ENCODE data around the gene MAP3K6. TPM values are rescaled to one million over a fixed set of nuclear protein-coding genes. Genes with fewer than 3 reads are reported as not detected.
"Not testable (repeated sequence)": the region's sequence is repeated elsewhere in the genome, so short reads cannot be mapped to it uniquely, and the experiment has no call there.

Gene MAP3K6
- polyA plus RNA-seq, 2 of the 4 experiments (the other 2 are of a cell fraction), result 3.6 to 8.5 TPM

DNA sequence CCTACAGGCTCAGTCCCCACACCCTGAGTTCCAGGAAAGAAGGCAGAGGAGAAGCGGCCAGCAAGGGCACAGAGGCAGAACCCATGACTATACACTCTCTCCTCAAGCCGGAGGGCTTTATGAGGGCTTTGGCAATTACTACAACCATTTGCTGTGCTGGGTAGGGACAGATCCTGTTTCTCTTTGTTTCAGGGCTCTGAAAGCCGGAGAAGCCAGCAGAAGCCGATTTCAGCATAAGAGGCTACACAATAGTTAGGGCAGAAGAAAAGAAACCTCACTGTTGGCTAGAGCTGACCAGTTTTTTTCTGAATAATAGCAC is 39.6 kb upstream of the MAP3K6 start:
- Histone ChIP-seq H3K9me3 (no peaks in the 10 kb centered on the region), H3K4me3 (no peak overlapping the region), H3K27ac (no peak overlapping the region), H3K4me1 (no peaks in the 10 kb centered on the region), H3K4me2 (no peak overlapping the region)
- 95% methylated on average over 4 of the region's 4 CpGs for WGBS (ENCODE audit: missing lambda C conversion rate)
- no peak for TF ChIP-seq KDM1A (IDR thresholded peaks at IDR 0.05; ENCODE audit: low read depth)
- no peak for TF ChIP-seq RFX5 (IDR thresholded peaks at IDR 0.05)
- TF ChIP-seq RARB (CRISPR knock-in tag; IDR thresholded peaks at IDR 0.05), result no peak
- TF ChIP-seq, protein P1, sequence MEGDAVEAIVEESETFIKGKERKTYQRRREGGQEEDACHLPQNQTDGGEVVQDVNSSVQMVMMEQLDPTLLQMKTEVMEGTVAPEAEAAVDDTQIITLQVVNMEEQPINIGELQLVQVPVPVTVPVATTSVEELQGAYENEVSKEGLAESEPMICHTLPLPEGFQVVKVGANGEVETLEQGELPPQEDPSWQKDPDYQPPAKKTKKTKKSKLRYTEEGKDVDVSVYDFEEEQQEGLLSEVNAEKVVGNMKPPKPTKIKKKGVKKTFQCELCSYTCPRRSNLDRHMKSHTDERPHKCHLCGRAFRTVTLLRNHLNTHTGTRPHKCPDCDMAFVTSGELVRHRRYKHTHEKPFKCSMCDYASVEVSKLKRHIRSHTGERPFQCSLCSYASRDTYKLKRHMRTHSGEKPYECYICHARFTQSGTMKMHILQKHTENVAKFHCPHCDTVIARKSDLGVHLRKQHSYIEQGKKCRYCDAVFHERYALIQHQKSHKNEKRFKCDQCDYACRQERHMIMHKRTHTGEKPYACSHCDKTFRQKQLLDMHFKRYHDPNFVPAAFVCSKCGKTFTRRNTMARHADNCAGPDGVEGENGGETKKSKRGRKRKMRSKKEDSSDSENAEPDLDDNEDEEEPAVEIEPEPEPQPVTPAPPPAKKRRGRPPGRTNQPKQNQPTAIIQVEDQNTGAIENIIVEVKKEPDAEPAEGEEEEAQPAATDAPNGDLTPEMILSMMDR (IDR thresholded peaks at IDR 0.05), result no peak
- no peak for TF ChIP-seq POLR2A (IDR thresholded peaks at IDR 0.05; ENCODE audit: low read length)
- no peak for TF ChIP-seq ESRRA (IDR thresholded peaks at IDR 0.05; ENCODE audit: borderline replicate concordance, low read length)
- no peak for TF ChIP-seq NFE2L2 (conservative IDR thresholded peaks at IDR 0.05; ENCODE audit: low read length)
- TF ChIP-seq MYC (IDR thresholded peaks at IDR 0.05; ENCODE audit: borderline replicate concordance, low read length), result no peak
- TF ChIP-seq, protein P2, sequence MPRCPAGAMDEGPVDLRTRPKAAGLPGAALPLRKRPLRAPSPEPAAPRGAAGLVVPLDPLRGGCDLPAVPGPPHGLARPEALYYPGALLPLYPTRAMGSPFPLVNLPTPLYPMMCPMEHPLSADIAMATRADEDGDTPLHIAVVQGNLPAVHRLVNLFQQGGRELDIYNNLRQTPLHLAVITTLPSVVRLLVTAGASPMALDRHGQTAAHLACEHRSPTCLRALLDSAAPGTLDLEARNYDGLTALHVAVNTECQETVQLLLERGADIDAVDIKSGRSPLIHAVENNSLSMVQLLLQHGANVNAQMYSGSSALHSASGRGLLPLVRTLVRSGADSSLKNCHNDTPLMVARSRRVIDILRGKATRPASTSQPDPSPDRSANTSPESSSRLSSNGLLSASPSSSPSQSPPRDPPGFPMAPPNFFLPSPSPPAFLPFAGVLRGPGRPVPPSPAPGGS (IDR thresholded peaks at IDR 0.05), result no peak
- no peak for TF ChIP-seq HOXA7 (CRISPR knock-in tag; IDR thresholded peaks at IDR 0.05)
- TF ChIP-seq, protein P3, sequence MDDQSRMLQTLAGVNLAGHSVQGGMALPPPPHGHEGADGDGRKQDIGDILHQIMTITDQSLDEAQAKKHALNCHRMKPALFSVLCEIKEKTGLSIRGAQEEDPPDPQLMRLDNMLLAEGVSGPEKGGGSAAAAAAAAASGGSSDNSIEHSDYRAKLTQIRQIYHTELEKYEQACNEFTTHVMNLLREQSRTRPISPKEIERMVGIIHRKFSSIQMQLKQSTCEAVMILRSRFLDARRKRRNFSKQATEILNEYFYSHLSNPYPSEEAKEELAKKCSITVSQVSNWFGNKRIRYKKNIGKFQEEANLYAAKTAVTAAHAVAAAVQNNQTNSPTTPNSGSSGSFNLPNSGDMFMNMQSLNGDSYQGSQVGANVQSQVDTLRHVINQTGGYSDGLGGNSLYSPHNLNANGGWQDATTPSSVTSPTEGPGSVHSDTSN (IDR thresholded peaks at IDR 0.05), result no peak
- TF ChIP-seq HOXB13 (CRISPR knock-in tag; IDR thresholded peaks at IDR 0.05; ENCODE audit: low read depth), result no peak
- no peak for TF ChIP-seq CBX8 (IDR thresholded peaks at IDR 0.05)
- TF ChIP-seq EHMT2 (IDR thresholded peaks at IDR 0.05; ENCODE audit: low read depth), result no peak
- no peak for TF ChIP-seq FOSL2 (IDR thresholded peaks at IDR 0.05)
- TF ChIP-seq FOSL2 (CRISPR knock-in tag; IDR thresholded peaks at IDR 0.05), result no peak
- TF ChIP-seq, protein P4, sequence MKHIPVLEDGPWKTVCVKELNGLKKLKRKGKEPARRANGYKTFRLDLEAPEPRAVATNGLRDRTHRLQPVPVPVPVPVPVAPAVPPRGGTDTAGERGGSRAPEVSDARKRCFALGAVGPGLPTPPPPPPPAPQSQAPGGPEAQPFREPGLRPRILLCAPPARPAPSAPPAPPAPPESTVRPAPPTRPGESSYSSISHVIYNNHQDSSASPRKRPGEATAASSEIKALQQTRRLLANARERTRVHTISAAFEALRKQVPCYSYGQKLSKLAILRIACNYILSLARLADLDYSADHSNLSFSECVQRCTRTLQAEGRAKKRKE (CRISPR knock-in tag; IDR thresholded peaks at IDR 0.05; ENCODE audit: low read depth), result no peak
- TF ChIP-seq, protein P5, sequence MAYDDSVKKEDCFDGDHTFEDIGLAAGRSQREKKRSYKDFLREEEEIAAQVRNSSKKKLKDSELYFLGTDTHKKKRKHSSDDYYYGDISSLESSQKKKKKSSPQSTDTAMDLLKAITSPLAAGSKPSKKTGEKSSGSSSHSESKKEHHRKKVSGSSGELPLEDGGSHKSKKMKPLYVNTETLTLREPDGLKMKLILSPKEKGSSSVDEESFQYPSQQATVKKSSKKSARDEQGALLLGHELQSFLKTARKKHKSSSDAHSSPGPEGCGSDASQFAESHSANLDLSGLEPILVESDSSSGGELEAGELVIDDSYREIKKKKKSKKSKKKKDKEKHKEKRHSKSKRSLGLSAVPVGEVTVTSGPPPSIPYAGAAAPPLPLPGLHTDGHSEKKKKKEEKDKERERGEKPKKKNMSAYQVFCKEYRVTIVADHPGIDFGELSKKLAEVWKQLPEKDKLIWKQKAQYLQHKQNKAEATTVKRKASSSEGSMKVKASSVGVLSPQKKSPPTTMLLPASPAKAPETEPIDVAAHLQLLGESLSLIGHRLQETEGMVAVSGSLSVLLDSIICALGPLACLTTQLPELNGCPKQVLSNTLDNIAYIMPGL (CRISPR knock-in tag; IDR thresholded peaks at IDR 0.05; ENCODE audit: borderline replicate concordance), result no peak
- TF ChIP-seq, protein P6, sequence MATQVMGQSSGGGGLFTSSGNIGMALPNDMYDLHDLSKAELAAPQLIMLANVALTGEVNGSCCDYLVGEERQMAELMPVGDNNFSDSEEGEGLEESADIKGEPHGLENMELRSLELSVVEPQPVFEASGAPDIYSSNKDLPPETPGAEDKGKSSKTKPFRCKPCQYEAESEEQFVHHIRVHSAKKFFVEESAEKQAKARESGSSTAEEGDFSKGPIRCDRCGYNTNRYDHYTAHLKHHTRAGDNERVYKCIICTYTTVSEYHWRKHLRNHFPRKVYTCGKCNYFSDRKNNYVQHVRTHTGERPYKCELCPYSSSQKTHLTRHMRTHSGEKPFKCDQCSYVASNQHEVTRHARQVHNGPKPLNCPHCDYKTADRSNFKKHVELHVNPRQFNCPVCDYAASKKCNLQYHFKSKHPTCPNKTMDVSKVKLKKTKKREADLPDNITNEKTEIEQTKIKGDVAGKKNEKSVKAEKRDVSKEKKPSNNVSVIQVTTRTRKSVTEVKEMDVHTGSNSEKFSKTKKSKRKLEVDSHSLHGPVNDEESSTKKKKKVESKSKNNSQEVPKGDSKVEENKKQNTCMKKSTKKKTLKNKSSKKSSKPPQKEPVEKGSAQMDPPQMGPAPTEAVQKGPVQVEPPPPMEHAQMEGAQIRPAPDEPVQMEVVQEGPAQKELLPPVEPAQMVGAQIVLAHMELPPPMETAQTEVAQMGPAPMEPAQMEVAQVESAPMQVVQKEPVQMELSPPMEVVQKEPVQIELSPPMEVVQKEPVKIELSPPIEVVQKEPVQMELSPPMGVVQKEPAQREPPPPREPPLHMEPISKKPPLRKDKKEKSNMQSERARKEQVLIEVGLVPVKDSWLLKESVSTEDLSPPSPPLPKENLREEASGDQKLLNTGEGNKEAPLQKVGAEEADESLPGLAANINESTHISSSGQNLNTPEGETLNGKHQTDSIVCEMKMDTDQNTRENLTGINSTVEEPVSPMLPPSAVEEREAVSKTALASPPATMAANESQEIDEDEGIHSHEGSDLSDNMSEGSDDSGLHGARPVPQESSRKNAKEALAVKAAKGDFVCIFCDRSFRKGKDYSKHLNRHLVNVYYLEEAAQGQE (IDR thresholded peaks at IDR 0.05), result no peak
- CTCF ChIA-PET, result interaction anchor here (0.6 to 4.6 kb wide), 6 partner anchors 10 to 200 kb away, joined by 3 to 13 read pairs (median 3); no protein-coding TSS in a partner anchor
- DNase-seq (ENCODE audit: low read depth in 1 of 2, low spot score in 1 of 2) (no peak), ATAC-seq (no peak), FAIRE-seq (no peak)
- POLR2A ChIA-PET, result no interaction called here

DNA sequence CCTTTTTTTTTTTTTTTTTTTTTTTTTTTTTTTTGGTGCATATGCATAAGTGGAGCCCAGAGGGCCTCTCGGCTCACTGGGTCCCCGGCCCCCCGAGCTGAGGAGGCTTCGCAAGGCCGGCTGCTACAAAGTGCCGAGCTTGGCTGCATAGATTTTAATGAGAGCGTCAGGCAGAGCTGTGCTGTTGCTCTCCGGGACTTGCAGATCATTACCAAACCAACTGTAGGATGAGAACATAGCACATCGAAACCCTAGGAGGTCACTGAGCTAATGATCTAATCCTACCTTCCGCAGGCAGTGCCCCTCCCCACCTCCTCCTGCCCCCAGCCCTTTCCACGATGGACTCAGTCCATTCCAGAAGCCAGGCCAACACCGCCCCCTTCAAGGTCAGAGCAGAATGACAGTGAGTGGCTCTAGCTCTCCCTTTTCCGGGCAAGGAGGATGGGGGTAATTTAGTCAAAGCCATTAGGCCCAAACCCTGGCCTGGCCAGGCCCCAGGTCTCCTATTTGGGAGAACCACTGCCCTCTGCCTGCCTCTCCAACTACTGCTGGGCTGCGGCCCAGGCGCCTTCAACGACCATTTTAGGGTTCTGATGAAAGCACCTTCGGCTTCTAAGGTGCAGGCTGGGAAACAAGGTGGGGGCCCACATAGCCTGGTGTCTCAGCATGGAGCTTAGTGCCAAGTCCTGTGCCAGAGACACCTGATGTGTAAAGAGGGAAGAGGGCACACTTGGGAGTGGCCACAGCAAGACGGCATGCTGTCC is 39.0 kb upstream of the MAP3K6 start:
- FAIRE-seq, result not testable (repeated sequence)

More for the DNA sequence above, 39.0 kb upstream of the MAP3K6 start:
- H3K4me2 ChIP-seq; H3K4me3 ChIP-seq; H3K9me3 ChIP-seq; ATAC-seq; POLR2A ChIA-PET; H3K27ac ChIP-seq; DNase-seq (ENCODE audit: low read depth in 1 of 2, low spot score in 1 of 2); H3K4me1 ChIP-seq: not testable (repeated sequence)
- WGBS (ENCODE audit: missing lambda C conversion rate), result 83% methylated on average over 14 of the region's 18 CpGs
- CTCF ChIA-PET, result interaction anchor here (0.6 to 4.6 kb wide), 6 partner anchors 10 to 201 kb away, joined by 3 to 13 read pairs (median 4); no protein-coding TSS in a partner anchor
